Cardiac fibroblast (primary cell): Measurements from ENCODE around the gene EYS.

Source experiments
- DNase-seq, 2 donors: peaks; one replicate each; pipeline versions ENCODE4 v3.0.0 to v3.0.0-alpha.2; 2010; ENCODE audit warnings: low read depth in 2 of 2
- H3K4me3 ChIP-seq, 2 donors: replicated peaks in 1 of 2; 1 replicate in 1 of 2; 2 replicates in 1 of 2; pipeline ENCODE4 v1.5.1; 2011; ENCODE audit warnings: low read depth in 2 of 2, low read length in 2 of 2, mild to moderate bottlenecking in 2 of 2, moderate library complexity in 1 of 2
- CTCF ChIP-seq: IDR thresholded peaks from one replicate; pipeline ENCODE4 v1.5.1; 2011; ENCODE audit warnings: low read depth, mild to moderate bottlenecking, low read length, inconsistent platforms

Gene EYS

DNA sequence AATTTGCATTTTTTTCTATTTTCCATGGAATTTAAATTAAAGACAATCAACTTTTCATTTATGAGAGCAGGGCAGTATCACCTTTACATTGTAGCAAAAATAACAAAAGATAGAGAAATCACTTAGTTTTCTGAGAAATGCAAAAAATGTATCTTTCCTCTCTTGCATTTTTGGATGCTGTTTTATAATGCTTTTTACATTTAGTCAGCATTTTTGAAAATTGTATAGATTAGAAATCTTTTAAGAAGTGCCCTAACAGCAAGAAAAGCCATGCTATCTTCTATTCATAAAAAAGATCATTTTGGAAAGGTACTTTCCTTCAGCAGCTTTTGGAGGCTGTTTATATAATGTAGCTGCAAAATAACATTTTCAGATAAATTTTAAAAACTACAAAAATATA lies 421.8 kb downstream of the EYS start:
- TF ChIP-seq CTCF: no peak
- no peak for DNase-seq

GRCh38 chr6:65280060-65280459 lies 427.0 kb downstream of the EYS start:
- H3K4me3 ChIP-seq: no peak overlapping the region
- TF ChIP-seq CTCF: no peak
- DNase-seq: no peak

More for the DNA sequence above, 421.8 kb downstream of the EYS start:
- H3K4me3 ChIP-seq: no peak overlapping the region

- no peak for DNase-seq
- H3K4me3 ChIP-seq: no peak overlapping the region
- TF ChIP-seq CTCF: no peak
Measured at GRCh38 chr6:65262241-65262640, 444.8 kb downstream of the EYS start.

DNA sequence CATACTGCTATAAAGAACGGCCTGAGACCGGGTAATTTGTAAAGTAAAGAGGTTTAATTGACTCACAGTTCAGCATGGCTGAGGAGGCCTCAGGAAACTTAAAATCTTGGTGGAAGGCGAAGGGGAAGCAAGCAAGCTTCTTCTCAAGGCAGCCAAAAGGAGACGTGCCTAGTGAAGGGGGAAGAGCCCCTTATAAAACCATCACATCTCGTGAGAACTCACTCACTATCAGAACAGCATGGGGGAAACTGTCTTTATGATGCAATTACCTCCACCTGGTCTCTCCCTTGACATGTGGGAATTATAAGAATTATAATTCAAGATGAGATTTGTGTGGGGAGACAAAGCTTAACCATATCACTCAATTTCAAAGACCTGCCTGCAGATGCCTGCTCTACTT lies 447.0 kb downstream of the EYS start:
- no peak overlapping the region for H3K4me3 ChIP-seq
- no peak for DNase-seq
- no peak for TF ChIP-seq CTCF

DNA sequence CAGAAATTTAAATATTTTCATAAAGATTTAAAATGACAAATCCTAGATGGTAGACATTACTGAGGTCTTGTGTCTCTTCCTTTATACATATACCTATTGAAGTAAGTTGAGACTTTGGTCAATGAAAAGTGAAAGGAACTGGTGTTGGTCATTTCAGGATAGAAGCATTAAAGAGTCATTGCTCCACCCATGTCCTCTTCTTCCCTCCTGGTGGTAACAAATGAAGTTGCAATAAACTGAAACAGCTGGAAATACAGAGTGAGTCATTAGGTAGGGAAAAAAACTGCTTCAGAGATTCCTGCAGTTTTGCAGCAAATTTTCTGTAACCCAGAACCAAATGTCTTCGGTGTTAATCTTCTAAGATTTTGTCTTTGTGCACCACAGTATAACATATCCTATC lies 448.0 kb downstream of the EYS start:
- no peak overlapping the region for H3K4me3 ChIP-seq
- TF ChIP-seq CTCF: peak; percentile 13
- DNase-seq: peak; percentile 2 to 21

DNA sequence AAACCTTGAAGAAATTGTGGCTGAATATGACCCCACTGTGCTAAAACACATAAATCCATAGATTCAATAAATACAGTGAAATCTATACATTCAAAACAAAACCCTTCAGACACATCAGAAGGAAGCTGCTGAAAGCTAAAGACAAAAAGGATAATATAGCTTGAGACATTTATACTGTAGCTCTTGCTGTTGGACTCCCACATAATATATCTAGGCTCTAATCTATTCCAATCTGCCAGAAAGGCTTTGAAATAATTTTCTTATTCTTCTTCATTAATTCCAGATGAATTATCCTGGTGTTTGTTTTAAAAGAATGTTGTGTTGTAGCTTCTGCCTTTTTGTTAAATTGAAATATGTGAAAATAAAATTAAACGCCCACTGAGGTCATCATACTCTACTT lies 454.0 kb downstream of the EYS start:
- no peak overlapping the region for H3K4me3 ChIP-seq
- no peak for DNase-seq
- TF ChIP-seq CTCF: no peak

- H3K4me3 ChIP-seq: no peak overlapping the region
- no peak for DNase-seq
- TF ChIP-seq CTCF: no peak
Measured at GRCh38 chr6:65248101-65248610, 458.9 kb downstream of the EYS start.
